Parathyroid adenoma (tissue), 2 donors: ENCODE measurements around the gene COA4.
A peak's percentile ranks its signal among the peaks of the same experiment; 100 is the strongest.

Source experiments
- H2AFZ ChIP-seq: fragments of 300-600 bp; sonication (generic); one replicate; pipeline ENCODE4 v1.7.0; 2017; ENCODE audit warnings: antibody characterized with exemption, mild to moderate bottlenecking
- H3K27ac ChIP-seq: fragments of 300-600 bp; sonication (generic); one replicate; pipeline ENCODE4 v1.7.0; 2017
- H3K27me3 ChIP-seq: fragments of 300-600 bp; sonication (generic); one replicate; pipeline ENCODE4 v1.7.0; 2017; ENCODE audit warnings: low read length; ENCODE audit not compliant: control insufficient read depth, insufficient read depth
- H3K36me3 ChIP-seq: fragments of 300-600 bp; sonication (generic); one replicate; pipeline ENCODE4 v1.7.0; 2017; ENCODE audit warnings: low read length; ENCODE audit not compliant: control insufficient read depth, insufficient read depth
- H3K4me1 ChIP-seq: fragments of 300-600 bp; sonication (generic); one replicate; pipeline ENCODE4 v1.7.0; 2017; ENCODE audit warnings: control low read depth
- H3K4me2 ChIP-seq: fragments of 300-600 bp; sonication (generic); one replicate; pipeline ENCODE4 v1.7.0; 2017; ENCODE audit warnings: low read length
- H3K4me3 ChIP-seq: fragments of 300-600 bp; sonication (generic); one replicate; pipeline ENCODE4 v1.7.0; 2017; ENCODE audit warnings: low read depth, low read length
- H3K79me2 ChIP-seq: fragments of 300-600 bp; sonication (generic); one replicate; pipeline ENCODE4 v1.7.0; 2017; ENCODE audit warnings: control low read depth
- H3K9ac ChIP-seq: fragments of 300-600 bp; sonication (generic); one replicate; pipeline ENCODE4 v1.7.0; 2017; ENCODE audit warnings: mild to moderate bottlenecking
- H3K9me3 ChIP-seq: fragments of 300-600 bp; sonication (generic); one replicate; pipeline ENCODE4 v1.7.0; 2017; ENCODE audit warnings: low read length; ENCODE audit not compliant: control insufficient read depth
- CTCF ChIP-seq: fragments of 300-600 bp; sonication (generic); IDR thresholded peaks from one replicate; pipeline ENCODE4 v1.7.0; 2017; ENCODE audit warnings: antibody characterized with exemption, mild to moderate bottlenecking
- donor health status: primary hyperparathyroidism.

Gene COA4

GRCh38 chr11:73876424-73877310 lies at the start of gene COA4, which contains the start of gene PAAF1:
Gene COA4, minus strand, starts transcription at chr11:73876846. Its CDS starts 3,468 bp downstream, at chr11:73873378.
Gene PAAF1, plus strand, starts transcription at chr11:73876999. Its CDS starts 23 bp downstream, at chr11:73877022.
- H3K36me3 ChIP-seq, result no peaks in the 10 kb centered on the region
- peak within 1 kb of the TSS; percentile 88 for H3K27ac ChIP-seq
- H3K79me2 ChIP-seq, result no peaks in the 10 kb centered on the region
- H2AFZ ChIP-seq, result peak within 1 kb of the TSS; percentile 76
- H3K9me3 ChIP-seq, result no peaks in the 10 kb centered on the region
- H3K9ac ChIP-seq, result peak within 1 kb of the TSS; percentile 13
- TF ChIP-seq CTCF, result no peak
- peak within 1 kb of the TSS; percentile 83 for H3K4me2 ChIP-seq
- no peaks in the 10 kb centered on the region for H3K27me3 ChIP-seq
- H3K4me1 ChIP-seq, result peaks cover 3% of the 10 kb centered on the region
- peak within 1 kb of the TSS; percentile 95 for H3K4me3 ChIP-seq

GRCh38 chr11:73921180-73921579 lies 44.5 kb upstream of the COA4 start:
- Histone ChIP-seq H3K4me2 (no peak overlapping the region), H3K79me2 (no peaks in the 10 kb centered on the region), H3K27me3 (no peaks in the 10 kb centered on the region), H3K4me3 (no peak overlapping the region), H3K9ac (no peak overlapping the region), H3K4me1 (no peaks in the 10 kb centered on the region), H2AFZ (no peak overlapping the region), H3K9me3 (no peaks in the 10 kb centered on the region), H3K36me3 (no peaks in the 10 kb centered on the region), H3K27ac (no peak overlapping the region)
- TF ChIP-seq CTCF, result no peak

GRCh38 chr11:73916435-73916834 lies 39.8 kb upstream of the COA4 start:
- no peaks in the 10 kb centered on the region for H3K79me2 ChIP-seq
- H3K9me3 ChIP-seq, result no peaks in the 10 kb centered on the region
- no peak for TF ChIP-seq CTCF
- no peak overlapping the region for H3K4me3 ChIP-seq
- H3K27ac ChIP-seq, result no peak overlapping the region
- no peaks in the 10 kb centered on the region for H3K4me1 ChIP-seq
- H3K27me3 ChIP-seq, result no peaks in the 10 kb centered on the region
- no peaks in the 10 kb centered on the region for H3K36me3 ChIP-seq
- no peak overlapping the region for H3K9ac ChIP-seq
- H2AFZ ChIP-seq, result no peak overlapping the region
- H3K4me2 ChIP-seq, result no peak overlapping the region

GRCh38 chr11:73914284-73914683 lies 37.6 kb upstream of the COA4 start:
- H3K27me3 ChIP-seq, result no peaks in the 10 kb centered on the region
- no peak overlapping the region for H3K4me2 ChIP-seq
- H2AFZ ChIP-seq, result no peak overlapping the region
- H3K9me3 ChIP-seq, result no peaks in the 10 kb centered on the region
- no peak overlapping the region for H3K27ac ChIP-seq
- H3K36me3 ChIP-seq, result no peaks in the 10 kb centered on the region
- H3K4me1 ChIP-seq, result no peaks in the 10 kb centered on the region
- H3K9ac ChIP-seq, result no peak overlapping the region
- TF ChIP-seq CTCF, result no peak
- no peak overlapping the region for H3K4me3 ChIP-seq
- H3K79me2 ChIP-seq, result no peaks in the 10 kb centered on the region
